GM12878 (cell line): ENCODE results near the gene TMUB1. TPM values are rescaled to one million over a fixed set of nuclear protein-coding genes. Genes with fewer than 3 reads are reported as not detected.

Experiments
- ATF7 ChIP-seq: fragments of 450-650 bp; IDR thresholded peaks from 2 replicates; pipeline ENCODE4 v1.6.1; 2016; ENCODE audit warnings: low read depth, mild to moderate bottlenecking
- BCL3 ChIP-seq: IDR thresholded peaks from 2 replicates; pipeline ENCODE4 v1.6.1; 2011; ENCODE audit warnings: borderline replicate concordance, low read depth, mild to moderate bottlenecking, moderate library complexity, low read length; ENCODE audit not compliant: insufficient read depth, poor library complexity, severe bottlenecking
- CHD4 ChIP-seq: fragments of 200-600 bp; sonication (generic); IDR thresholded peaks from 2 replicates; pipeline ENCODE4 v1.6.1; 2016; ENCODE audit warnings: mild to moderate bottlenecking
- CREB1 ChIP-seq: IDR thresholded peaks from 2 replicates; pipeline ENCODE4 v1.6.1; 2012; ENCODE audit warnings: low read depth, mild to moderate bottlenecking, inconsistent platforms
- ETV6 ChIP-seq, 2 experiments: fragments of 450-650 bp in 1 of 2; IDR thresholded peaks in 1 of 2; conservative IDR thresholded peaks in 1 of 2; 2 replicates each; pipeline ENCODE4 v1.6.1; 2014; ENCODE audit warnings: antibody characterized with exemption in 1 of 2, borderline replicate concordance in 1 of 2, low read depth in 1 of 2, mild to moderate bottlenecking in 1 of 2, moderate library complexity in 1 of 2
- FOXK2 ChIP-seq: fragments of 450-650 bp; IDR thresholded peaks from 2 replicates; pipeline ENCODE4 v1.6.1; 2017; ENCODE audit warnings: mild to moderate bottlenecking, moderate library complexity
- FOXM1 ChIP-seq: IDR thresholded peaks from 2 replicates; pipeline ENCODE4 v1.6.1; 2012; ENCODE audit warnings: low read depth, mild to moderate bottlenecking, inconsistent platforms, low read length, moderate library complexity
- GABPA ChIP-seq: IDR thresholded peaks from 2 replicates; pipeline ENCODE4 v1.6.1; 2014; ENCODE audit warnings: antibody characterized with exemption, low read depth, mild to moderate bottlenecking, inconsistent platforms
- HDAC6 ChIP-seq: fragments of 200-600 bp; sonication (generic); IDR thresholded peaks from one replicate; pipeline ENCODE4 v1.8.0; 2017; ENCODE audit warnings: antibody characterized with exemption; ENCODE audit not compliant: unreplicated experiment
- MTA3 ChIP-seq: IDR thresholded peaks from 2 replicates; pipeline ENCODE4 v1.6.1; 2012; ENCODE audit warnings: low read length, inconsistent platforms, borderline replicate concordance
- NR2F1 ChIP-seq: fragments of 450-650 bp; conservative IDR thresholded peaks from 2 replicates; pipeline ENCODE4 v1.6.1; 2017; ENCODE audit warnings: mild to moderate bottlenecking
- RFX5 ChIP-seq: IDR thresholded peaks from 2 replicates; pipeline ENCODE4 v1.6.1; 2011; ENCODE audit warnings: low read depth, low read length, improper control_type of control experiment
- SUZ12 ChIP-seq: fragments of 200-600 bp; sonication (generic); IDR thresholded peaks from one replicate; pipeline ENCODE4 v1.6.1; 2018; ENCODE audit warnings: antibody characterized with exemption, mild to moderate bottlenecking; ENCODE audit not compliant: unreplicated experiment
- TBL1XR1 ChIP-seq: IDR thresholded peaks from 2 replicates; pipeline ENCODE4 v1.6.1; 2012; ENCODE audit warnings: low read depth, low read length, improper control_type of control experiment
- TCF3 ChIP-seq: IDR thresholded peaks from 2 replicates; pipeline ENCODE4 v1.6.1; 2012; ENCODE audit warnings: low read depth, mild to moderate bottlenecking, low read length, borderline replicate concordance; ENCODE audit not compliant: insufficient read depth
- TCF7 ChIP-seq: IDR thresholded peaks from 2 replicates; pipeline ENCODE4 v1.6.1; 2014; ENCODE audit warnings: antibody characterized with exemption, borderline replicate concordance
- ZBED1 ChIP-seq: IDR thresholded peaks from 2 replicates; pipeline ENCODE4 v1.6.1; 2016; ENCODE audit warnings: borderline replicate concordance
- polyA plus RNA-seq, 11 experiments: library from polyadenylated mRNA; depleted of rRNA in 4 of 11; unstranded in 6 of 11; stranded (reverse) in 5 of 11; fragments of >200 nt; fragmentation: Nextera tagmentation in 4 of 11; fragmentation: Illumina TruSeq in 1 of 11; extraction: Ambion mirVana in 4 of 11; extraction: Trizol in 1 of 11; gene quantifications; 1 replicate in 1 of 11; 2 replicates in 10 of 11; pipeline versions ENCODE4 v1.2.1 to v1.2.3, GENCODE V29; 2011 to 2016; ENCODE audit warnings: inconsistent platforms in 2 of 11, missing spikeins in 2 of 11, low read depth in 1 of 11
- total RNA-seq, 4 experiments: library from RNA; depleted of rRNA in 3 of 4; stranded (reverse); fragments of >200 nt in 3 of 4; fragmentation: Illumina TruSeq in 1 of 4; extraction: Trizol in 1 of 4; gene quantifications; 2 replicates each; pipeline versions ENCODE4 v1.2.1 to v1.2.3, GENCODE V29; 2013 to 2021
- TF ChIP-seq, protein P1 (sequence below): IDR thresholded peaks from 2 replicates; pipeline ENCODE4 v1.6.1; 2012; ENCODE audit warnings: improper control_type of control experiment, low read depth, low read length; ENCODE audit not compliant: insufficient replicate concordance
- TF ChIP-seq, protein P2 (sequence below): fragments of 450-650 bp; IDR thresholded peaks from 2 replicates; pipeline ENCODE4 v1.6.1; 2016; ENCODE audit warnings: mild to moderate bottlenecking, moderate library complexity, borderline replicate concordance

Gene TMUB1
- total and polyA plus RNA-seq, 10 of the 15 experiments (the other 5 are each of a cell fraction or from before 2014, with no cell fraction given) = 0.27 to 79.5 (median 41.3) TPM; not detected in 1

DNA sequence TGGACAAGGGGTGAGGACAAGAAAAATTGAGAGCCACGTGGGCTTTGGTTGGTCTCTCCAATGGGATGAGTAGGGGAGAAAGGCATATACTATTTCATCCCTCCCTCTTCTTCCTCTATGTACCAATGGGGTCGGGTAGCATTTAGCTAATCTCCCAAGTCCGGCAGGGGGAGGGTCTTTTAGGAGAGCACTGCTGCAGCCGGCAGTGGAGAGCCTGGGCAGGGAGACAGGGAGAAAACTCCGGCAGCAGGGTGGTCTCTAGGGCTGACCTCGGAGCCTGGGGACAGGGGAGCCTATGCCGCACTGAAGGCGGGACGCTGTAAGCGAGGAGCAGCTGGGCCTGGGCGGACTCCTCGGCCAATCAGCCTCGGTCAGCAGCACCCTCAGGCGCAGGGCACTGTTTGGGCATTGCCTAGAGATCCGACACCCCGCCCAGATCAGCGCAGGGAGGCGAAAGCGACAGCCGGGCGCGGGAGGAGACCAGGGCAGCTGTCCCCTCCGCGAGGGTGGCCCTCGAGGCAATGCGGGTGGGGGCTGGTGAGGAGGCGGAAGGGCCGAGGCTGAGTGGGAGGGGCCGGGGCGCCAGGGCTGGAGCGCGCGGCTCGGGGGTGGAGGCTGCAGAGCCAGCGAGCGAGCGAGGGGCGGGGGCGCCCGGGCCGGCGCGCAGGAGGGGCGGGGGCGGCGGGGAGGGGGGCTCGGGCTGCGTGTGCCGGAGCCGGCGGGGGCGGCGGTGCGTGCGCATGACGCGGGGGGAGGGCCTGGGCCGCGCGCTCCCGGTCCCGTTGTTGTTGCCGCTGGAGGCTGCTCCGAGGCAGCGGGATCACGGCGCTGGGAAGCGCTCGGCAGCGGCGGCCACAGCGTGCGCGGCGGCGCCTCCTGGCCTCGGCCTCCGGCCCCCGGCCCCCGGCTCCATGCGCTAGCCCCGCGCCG is 2.7 kb upstream of the TMUB1 start, which contains the start of gene AGAP3 (continued):
- TF ChIP-seq, protein P1, sequence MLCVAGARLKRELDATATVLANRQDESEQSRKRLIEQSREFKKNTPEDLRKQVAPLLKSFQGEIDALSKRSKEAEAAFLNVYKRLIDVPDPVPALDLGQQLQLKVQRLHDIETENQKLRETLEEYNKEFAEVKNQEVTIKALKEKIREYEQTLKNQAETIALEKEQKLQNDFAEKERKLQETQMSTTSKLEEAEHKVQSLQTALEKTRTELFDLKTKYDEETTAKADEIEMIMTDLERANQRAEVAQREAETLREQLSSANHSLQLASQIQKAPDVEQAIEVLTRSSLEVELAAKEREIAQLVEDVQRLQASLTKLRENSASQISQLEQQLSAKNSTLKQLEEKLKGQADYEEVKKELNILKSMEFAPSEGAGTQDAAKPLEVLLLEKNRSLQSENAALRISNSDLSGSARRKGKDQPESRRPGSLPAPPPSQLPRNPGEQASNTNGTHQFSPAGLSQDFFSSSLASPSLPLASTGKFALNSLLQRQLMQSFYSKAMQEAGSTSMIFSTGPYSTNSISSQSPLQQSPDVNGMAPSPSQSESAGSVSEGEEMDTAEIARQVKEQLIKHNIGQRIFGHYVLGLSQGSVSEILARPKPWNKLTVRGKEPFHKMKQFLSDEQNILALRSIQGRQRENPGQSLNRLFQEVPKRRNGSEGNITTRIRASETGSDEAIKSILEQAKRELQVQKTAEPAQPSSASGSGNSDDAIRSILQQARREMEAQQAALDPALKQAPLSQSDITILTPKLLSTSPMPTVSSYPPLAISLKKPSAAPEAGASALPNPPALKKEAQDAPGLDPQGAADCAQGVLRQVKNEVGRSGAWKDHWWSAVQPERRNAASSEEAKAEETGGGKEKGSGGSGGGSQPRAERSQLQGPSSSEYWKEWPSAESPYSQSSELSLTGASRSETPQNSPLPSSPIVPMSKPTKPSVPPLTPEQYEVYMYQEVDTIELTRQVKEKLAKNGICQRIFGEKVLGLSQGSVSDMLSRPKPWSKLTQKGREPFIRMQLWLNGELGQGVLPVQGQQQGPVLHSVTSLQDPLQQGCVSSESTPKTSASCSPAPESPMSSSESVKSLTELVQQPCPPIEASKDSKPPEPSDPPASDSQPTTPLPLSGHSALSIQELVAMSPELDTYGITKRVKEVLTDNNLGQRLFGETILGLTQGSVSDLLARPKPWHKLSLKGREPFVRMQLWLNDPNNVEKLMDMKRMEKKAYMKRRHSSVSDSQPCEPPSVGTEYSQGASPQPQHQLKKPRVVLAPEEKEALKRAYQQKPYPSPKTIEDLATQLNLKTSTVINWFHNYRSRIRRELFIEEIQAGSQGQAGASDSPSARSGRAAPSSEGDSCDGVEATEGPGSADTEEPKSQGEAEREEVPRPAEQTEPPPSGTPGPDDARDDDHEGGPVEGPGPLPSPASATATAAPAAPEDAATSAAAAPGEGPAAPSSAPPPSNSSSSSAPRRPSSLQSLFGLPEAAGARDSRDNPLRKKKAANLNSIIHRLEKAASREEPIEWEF = no peak
- TF ChIP-seq BCL3 = no peak
- TF ChIP-seq NR2F1 = no peak
- TF ChIP-seq FOXM1 = no peak
- no peak for TF ChIP-seq CREB1
- no peak for TF ChIP-seq ZBED1
- TF ChIP-seq TCF7 = no peak
- TF ChIP-seq ETV6 (conservative IDR thresholded peaks at IDR 0.05 in 1 of 2, IDR thresholded peaks at IDR 0.05 in 1 of 2; ENCODE audit: borderline replicate concordance in 1 of 2, low read depth in 1 of 2) = no peak
- TF ChIP-seq GABPA = no peak
- no peak for TF ChIP-seq TBL1XR1
- no peak for TF ChIP-seq ATF7
- TF ChIP-seq, protein P2, sequence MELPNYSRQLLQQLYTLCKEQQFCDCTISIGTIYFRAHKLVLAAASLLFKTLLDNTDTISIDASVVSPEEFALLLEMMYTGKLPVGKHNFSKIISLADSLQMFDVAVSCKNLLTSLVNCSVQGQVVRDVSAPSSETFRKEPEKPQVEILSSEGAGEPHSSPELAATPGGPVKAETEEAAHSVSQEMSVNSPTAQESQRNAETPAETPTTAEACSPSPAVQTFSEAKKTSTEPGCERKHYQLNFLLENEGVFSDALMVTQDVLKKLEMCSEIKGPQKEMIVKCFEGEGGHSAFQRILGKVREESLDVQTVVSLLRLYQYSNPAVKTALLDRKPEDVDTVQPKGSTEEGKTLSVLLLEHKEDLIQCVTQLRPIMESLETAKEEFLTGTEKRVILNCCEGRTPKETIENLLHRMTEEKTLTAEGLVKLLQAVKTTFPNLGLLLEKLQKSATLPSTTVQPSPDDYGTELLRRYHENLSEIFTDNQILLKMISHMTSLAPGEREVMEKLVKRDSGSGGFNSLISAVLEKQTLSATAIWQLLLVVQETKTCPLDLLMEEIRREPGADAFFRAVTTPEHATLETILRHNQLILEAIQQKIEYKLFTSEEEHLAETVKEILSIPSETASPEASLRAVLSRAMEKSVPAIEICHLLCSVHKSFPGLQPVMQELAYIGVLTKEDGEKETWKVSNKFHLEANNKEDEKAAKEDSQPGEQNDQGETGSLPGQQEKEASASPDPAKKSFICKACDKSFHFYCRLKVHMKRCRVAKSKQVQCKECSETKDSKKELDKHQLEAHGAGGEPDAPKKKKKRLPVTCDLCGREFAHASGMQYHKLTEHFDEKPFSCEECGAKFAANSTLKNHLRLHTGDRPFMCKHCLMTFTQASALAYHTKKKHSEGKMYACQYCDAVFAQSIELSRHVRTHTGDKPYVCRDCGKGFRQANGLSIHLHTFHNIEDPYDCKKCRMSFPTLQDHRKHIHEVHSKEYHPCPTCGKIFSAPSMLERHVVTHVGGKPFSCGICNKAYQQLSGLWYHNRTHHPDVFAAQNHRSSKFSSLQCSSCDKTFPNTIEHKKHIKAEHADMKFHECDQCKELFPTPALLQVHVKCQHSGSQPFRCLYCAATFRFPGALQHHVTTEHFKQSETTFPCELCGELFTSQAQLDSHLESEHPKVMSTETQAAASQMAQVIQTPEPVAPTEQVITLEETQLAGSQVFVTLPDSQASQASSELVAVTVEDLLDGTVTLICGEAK = no peak
- no peak for TF ChIP-seq HDAC6
- TF ChIP-seq CHD4 = no peak
- no peak for TF ChIP-seq SUZ12
- 0 out of 2 replicates have a peak, but pooled peaks have one; percentile 31 for TF ChIP-seq TCF3
- TF ChIP-seq FOXK2 = no peak
- no peak for TF ChIP-seq MTA3
- TF ChIP-seq RFX5 = no peak
